Endothelial cell of umbilical vein (primary cell): ENCODE measurements around the gene ASXL1. TPM values are rescaled to one million over a fixed set of nuclear protein-coding genes. Genes with fewer than 3 reads are reported as not detected.

Experiments
- BruUV-seq: library from RNA; stranded (reverse); fragments of 400-500 nt; replicated peaks from 2 replicates; lab custom pipeline; 2021; lab: Mats Ljungman, UMichigan
- CTCF ChIA-PET: fragments of 300-600, 350-600 bp; sonication (Branson Sonifier 250); formaldehyde crosslinking; loops from one replicate; lab custom pipeline; 2021; ENCODE audit warnings: antibody characterized with exemption, inconsistent platforms; lab: Charles Lee
- POLR2A ChIA-PET: fragments of 300-600, 350-600 bp; sonication (Branson Sonifier 250); formaldehyde crosslinking; loops from one replicate; lab custom pipeline; 2021; ENCODE audit warnings: antibody characterized with exemption, inconsistent platforms; lab: Charles Lee
- DNase-seq: peaks from one replicate; pipeline ENCODE4 v3.0.0-alpha.2; 2011; ENCODE audit warnings: low read depth, low spot score
- FAIRE-seq: peaks from 2 replicates; lab custom pipeline; 2011; peaks lifted over from hg19 to GRCh38; lab: Jason Lieb, UNC
- H2AFZ ChIP-seq: 2 replicates; pipeline ENCODE4 v1.6.0; 2012; ENCODE audit warnings: low read depth, low read length, control low read depth, inconsistent platforms
- H3K27ac ChIP-seq: 2 replicates; pipeline ENCODE4 v1.5.1; 2011; ENCODE audit warnings: low read depth, mild to moderate bottlenecking, control low read depth, low read length, moderate library complexity; ENCODE audit not compliant: insufficient read depth
- H3K27me3 ChIP-seq, 2 experiments: 2 replicates each; pipeline versions ENCODE4 v1.6.0 to v1.6.1; 2011; ENCODE audit warnings: low read length in 2 of 2, mixed read lengths in 1 of 2; ENCODE audit not compliant: control insufficient read depth in 2 of 2, insufficient read depth in 2 of 2
- H3K36me3 ChIP-seq, 2 experiments: 2 replicates in 1 of 2; 3 replicates in 1 of 2; pipeline ENCODE4 v1.5.1; 2011; ENCODE audit warnings: low read length in 2 of 2, mild to moderate bottlenecking in 1 of 2, moderate library complexity in 1 of 2; ENCODE audit not compliant: control insufficient read depth in 2 of 2, insufficient read depth in 2 of 2; ENCODE audit errors: extremely low read depth in 1 of 2
- H3K4me1 ChIP-seq: 3 replicates; pipeline ENCODE4 v1.5.1; 2011; ENCODE audit warnings: mild to moderate bottlenecking, low read length; ENCODE audit not compliant: control insufficient read depth, insufficient read depth; ENCODE audit errors: extremely low read depth
- H3K4me2 ChIP-seq: 2 replicates; pipeline ENCODE4 v1.6.1; 2011; ENCODE audit warnings: low read length, control low read depth, mixed read lengths; ENCODE audit not compliant: insufficient read depth
- H3K4me3 ChIP-seq, 3 experiments: fragments of 200-600 bp in 1 of 3; sonication (generic), shearing (Covaris generic) in 1 of 3; replicated peaks in 1 of 3; 2 replicates each; pipeline ENCODE4 v1.5.1; 2011 to 2016; ENCODE audit warnings: control low read depth in 3 of 3, low read length in 3 of 3, mild to moderate bottlenecking in 2 of 3, inconsistent platforms in 1 of 3, low read depth in 1 of 3, moderate library complexity in 1 of 3; ENCODE audit not compliant: insufficient read depth in 1 of 3
- H3K79me2 ChIP-seq: 2 replicates; pipeline ENCODE4 v1.6.0; 2012; ENCODE audit warnings: low read length, inconsistent platforms; ENCODE audit not compliant: control insufficient read depth, insufficient read depth
- H3K9ac ChIP-seq: replicated peaks from 2 replicates; pipeline ENCODE3; 2011; ENCODE audit warnings: low read length, control low read depth; ENCODE audit not compliant: insufficient read depth; ENCODE audit errors: extremely low read depth
- H3K9me1 ChIP-seq: replicated peaks from 3 replicates; pipeline ENCODE4 v1.6.0; 2011; ENCODE audit warnings: mild to moderate bottlenecking, low read length; ENCODE audit not compliant: control insufficient read depth, insufficient read depth; ENCODE audit errors: extremely low read depth
- H3K9me3 ChIP-seq: replicated peaks from 2 replicates; pipeline ENCODE4 v1.5.1; 2012; ENCODE audit warnings: low read length, inconsistent platforms; ENCODE audit not compliant: control insufficient read depth, insufficient read depth
- H4K20me1 ChIP-seq: replicated peaks from 2 replicates; pipeline ENCODE3; 2011; ENCODE audit warnings: mild to moderate bottlenecking, low read length; ENCODE audit not compliant: control insufficient read depth, insufficient read depth; ENCODE audit errors: extremely low read depth
- FOS ChIP-seq: IDR thresholded peaks from 2 replicates; pipeline ENCODE4 v1.6.1; 2011; ENCODE audit warnings: mild to moderate bottlenecking, low read length, moderate library complexity, borderline replicate concordance; ENCODE audit not compliant: insufficient read depth
- JUN ChIP-seq: IDR thresholded peaks from 2 replicates; pipeline ENCODE4 v1.6.1; 2011; ENCODE audit warnings: borderline replicate concordance, low read depth; ENCODE audit not compliant: insufficient read length, insufficient read depth
- MAX ChIP-seq: IDR thresholded peaks from 2 replicates; pipeline ENCODE4 v1.6.1; 2011; ENCODE audit not compliant: insufficient read depth, insufficient read length
- MYC ChIP-seq: IDR thresholded peaks from one replicate; pipeline ENCODE4 v1.6.1; 2011; ENCODE audit warnings: mild to moderate bottlenecking, low read depth, low read length
- POLR2A ChIP-seq: IDR thresholded peaks from 2 replicates; pipeline ENCODE4 v1.6.1; 2012; ENCODE audit warnings: low read depth, mild to moderate bottlenecking, control low read depth, low read length
- POLR2AphosphoS5 ChIP-seq: IDR thresholded peaks from 2 replicates; pipeline ENCODE4 v1.6.1; 2012; ENCODE audit warnings: low read depth, mild to moderate bottlenecking, control low read depth, low read length, moderate library complexity; ENCODE audit not compliant: insufficient read depth
- dilution Hi-C: fragments of 300-500 bp; cut with MboI; formaldehyde crosslinking; loops from one replicate; pipeline ENCODE4 v1.15.0; 2019; ENCODE audit warnings: low sequenced_read_pairs; ENCODE audit not compliant: extremely low pct_ligation_motif_present
- intact Hi-C: fragments of 100-400 bp; cut with micrococcal nuclease; formaldehyde crosslinking; loops from one replicate; pipeline ENCODE4 v1.10.0; 2022
- polyA plus RNA-seq, 4 experiments: library from polyadenylated mRNA; depleted of rRNA in 3 of 4; stranded (reverse) in 3 of 4; unstranded in 1 of 4; fragments of >200 nt; gene quantifications; 2 replicates each; pipeline versions ENCODE4 v1.2.1 to v1.2.3, GENCODE V29; 2011 to 2012; ENCODE audit warnings: missing spikeins in 1 of 4
- total RNA-seq: library from RNA; stranded (reverse); gene quantifications from 2 replicates; pipeline ENCODE4 v1.2.3, GENCODE V29; 2021

ASXL1 gene
- total and polyA plus RNA-seq, 2 donors (not counting 3 experiments of a cell fraction or from before 2014, with no cell fraction given) = 45.4 to 101 TPM

GRCh38 chr20:32385541-32385940 lies 27.4 kb downstream of the ASXL1 start:
- H3K9ac ChIP-seq = no peak overlapping the region

GRCh38 chr20:32386091-32386490 lies 28.0 kb downstream of the ASXL1 start:
- Histone ChIP-seq H3K4me3 (no peak overlapping the region), H3K79me2 (peaks cover 77% of the 10 kb centered on the region), H3K4me1 (no peaks in the 10 kb centered on the region), H3K9me1 (no peaks in the 10 kb centered on the region), H3K27ac (no peak overlapping the region), H2AFZ (no peak overlapping the region), H3K36me3 (peaks cover 0 to 5% of the 10 kb centered on the region in 2 experiments), H3K27me3 (no peaks in the 10 kb centered on the region), H4K20me1 (peaks cover 2% of the 10 kb centered on the region), H3K9me3 (no peaks in the 10 kb centered on the region), H3K9ac (no peak overlapping the region), H3K4me2 (no peak overlapping the region)
- DNase-seq (no peak), FAIRE-seq (no peak)
- no peak for TF ChIP-seq FOS
- no peak for TF ChIP-seq MYC
- no peak for TF ChIP-seq POLR2AphosphoS5
- no peak for TF ChIP-seq MAX
- no peak for TF ChIP-seq POLR2A
- intact Hi-C loops (no loop called here), dilution Hi-C loops (no loop called here)
- CTCF ChIA-PET = interaction anchor here (1.4 kb wide), 1 partner anchor 12 kb away, joined by 6 read pairs; no protein-coding TSS in a partner anchor
- POLR2A ChIA-PET = interaction anchor here (0.6 to 0.8 kb wide), 2 partner anchors 33 to 108 kb away, joined by 3 to 10 read pairs; no protein-coding TSS in a partner anchor
- no TSS peak for BruUV-seq

More at GRCh38 chr20:32385541-32385940, 27.4 kb downstream of the ASXL1 start:
- no peak overlapping the region for H3K4me3 ChIP-seq
- intact Hi-C loops = no loop called here
- peaks cover 0 to 3% of the 10 kb centered on the region in 2 experiments for H3K36me3 ChIP-seq
- H2AFZ ChIP-seq = no peak overlapping the region
- CTCF ChIA-PET = interaction anchor here (1.2 to 1.4 kb wide), 3 partner anchors 12 to 19 kb away, joined by 5 to 6 read pairs (median 6); no protein-coding TSS in a partner anchor
- TF ChIP-seq MAX = no peak
- TF ChIP-seq JUN = no peak
- TF ChIP-seq POLR2AphosphoS5 = no peak
- TF ChIP-seq FOS = no peak
- dilution Hi-C loops = no loop called here
- FAIRE-seq (no peak), DNase-seq (no peak)
- peaks cover 77% of the 10 kb centered on the region for H3K79me2 ChIP-seq
- BruUV-seq = no TSS peak
- H3K27me3 ChIP-seq = no peaks in the 10 kb centered on the region
- no peaks in the 10 kb centered on the region for H3K9me3 ChIP-seq
- peaks cover 2% of the 10 kb centered on the region for H4K20me1 ChIP-seq
- no peaks in the 10 kb centered on the region for H3K4me1 ChIP-seq
- POLR2A ChIA-PET = interaction anchor here (0.8 kb wide), 1 partner anchor 107 kb away, joined by 3 read pairs; no protein-coding TSS in a partner anchor
- H3K4me2 ChIP-seq = no peak overlapping the region
- H3K9me1 ChIP-seq = no peaks in the 10 kb centered on the region
- H3K27ac ChIP-seq = no peak overlapping the region
